DND-41 (cell line): ENCODE data around the gene DDX24.

Source experiments
- CTCF ChIP-seq: IDR thresholded peaks from 2 replicates; pipeline ENCODE4 v1.5.1; 2012; ENCODE audit warnings: borderline replicate concordance, low read length, moderate library complexity, mild to moderate bottlenecking; ENCODE audit not compliant: poor library complexity, severe bottlenecking; ENCODE audit errors: extremely low read depth
- EZH2 ChIP-seq: IDR thresholded peaks from 3 replicates; pipeline ENCODE4 v1.6.1; 2012; ENCODE audit warnings: borderline replicate concordance, low read depth, mild to moderate bottlenecking, moderate library complexity, low read length, inconsistent platforms; ENCODE audit not compliant: severe bottlenecking

- TF ChIP-seq CTCF (peak; percentile 91), EZH2 (no peak)
These were observed 44.5 kb downstream of the DDX24 start for GRCh38 chr14:94036313-94037167.
